CD8-positive, alpha-beta memory T cell (primary cell): ENCODE results near the gene ATOH8. TPM values are rescaled to one million over a fixed set of nuclear protein-coding genes. Genes with fewer than 3 reads are reported as not detected.

Source experiments
- CTCF ChIA-PET: fragments of 350-600 bp; sonication (Branson Sonifier 250); formaldehyde crosslinking; loops from one replicate; lab custom pipeline; 2021; ENCODE audit warnings: antibody characterized with exemption; lab: Charles Lee
- POLR2A ChIA-PET: fragments of 350-600 bp; sonication (Branson Sonifier 250); formaldehyde crosslinking; loops from one replicate; lab custom pipeline; 2021; ENCODE audit warnings: antibody characterized with exemption; lab: Charles Lee
- DNase-seq, 5 donors: peaks; one replicate each; pipeline versions ENCODE4 v3.0.0 to v3.0.0-alpha.2; 2020 to 2022; ENCODE audit warnings: mixed read lengths in 1 of 5
- H3K27ac ChIP-seq: one replicate; pipeline ENCODE4 v1.7.0; 2013; ENCODE audit warnings: low read depth, mild to moderate bottlenecking, low read length, moderate library complexity
- H3K27me3 ChIP-seq: 2 replicates; pipeline ENCODE4 v1.7.0; 2013; ENCODE audit warnings: low read length, mild to moderate bottlenecking; ENCODE audit not compliant: insufficient read depth, poor library complexity, severe bottlenecking
- H3K36me3 ChIP-seq: 2 replicates; pipeline ENCODE4 v1.7.0; 2013; ENCODE audit warnings: mild to moderate bottlenecking, low read length, moderate library complexity; ENCODE audit not compliant: insufficient read depth
- H3K4me1 ChIP-seq: 2 replicates; pipeline ENCODE4 v1.7.0; 2013; ENCODE audit warnings: mild to moderate bottlenecking, low read length, moderate library complexity; ENCODE audit not compliant: insufficient read depth
- H3K4me3 ChIP-seq: 2 replicates; pipeline ENCODE4 v1.7.0; 2013; ENCODE audit warnings: mild to moderate bottlenecking, low read length
- H3K9me3 ChIP-seq: 2 replicates; pipeline ENCODE4 v1.7.0; 2013; ENCODE audit warnings: mild to moderate bottlenecking, low read length
- H3K27ac Mint-ChIP-seq, 8 donors: one replicate each; pipeline ENCODE4 v1.8.0; 2020 to 2021; ENCODE audit warnings: mixed read lengths in 8 of 8, mild to moderate bottlenecking in 6 of 8, inconsistent platforms in 3 of 8, moderate library complexity in 3 of 8
- H3K27me3 Mint-ChIP-seq, 2 donors: one replicate each; pipeline ENCODE4 v1.8.0; 2020 to 2021; ENCODE audit warnings: mixed read lengths in 2 of 2, mild to moderate bottlenecking in 1 of 2, moderate library complexity in 1 of 2
- H3K36me3 Mint-ChIP-seq, 3 donors: one replicate each; pipeline ENCODE4 v1.8.0; 2020 to 2021; ENCODE audit warnings: mixed read lengths in 3 of 3, inconsistent platforms in 1 of 3, mild to moderate bottlenecking in 1 of 3
- H3K4me1 Mint-ChIP-seq, 3 donors: one replicate each; pipeline ENCODE4 v1.8.0; 2020 to 2021; ENCODE audit warnings: mixed read lengths in 3 of 3, inconsistent platforms in 1 of 3, mild to moderate bottlenecking in 1 of 3
- H3K4me3 Mint-ChIP-seq, 7 donors: one replicate each; pipeline ENCODE4 v1.8.0; 2020 to 2021; ENCODE audit warnings: mixed read lengths in 7 of 7, mild to moderate bottlenecking in 6 of 7, moderate library complexity in 4 of 7, inconsistent platforms in 2 of 7
- H3K9me3 Mint-ChIP-seq, 5 donors: one replicate each; pipeline ENCODE4 v1.8.0; 2020 to 2022; ENCODE audit warnings: mixed read lengths in 5 of 5, mild to moderate bottlenecking in 3 of 5, moderate library complexity in 2 of 5, inconsistent platforms in 1 of 5
- polyA plus RNA-seq: library from polyadenylated mRNA; unstranded; fragments of 300-500 nt; fragmentation: Illumina TruSeq; gene quantifications from one replicate; pipeline ENCODE4 v1.2.3, GENCODE V29; 2021
- total RNA-seq, 2 experiments: library from RNA; stranded (reverse); gene quantifications; one replicate each; pipeline ENCODE4 v1.2.3, GENCODE V29; 2021

ATOH8 gene
- total and polyA plus RNA-seq, 3 experiments from 2014 or later: not detected

GRCh38 chr2:85728883-85729824, 24.6 kb upstream of the ATOH8 start:
- Histone ChIP-seq H3K27ac (no peak overlapping the region), H3K9me3 (no peaks in the 10 kb centered on the region), H3K27me3 (peaks cover 6% of the 10 kb centered on the region), H3K4me3 (no peak overlapping the region), H3K36me3 (no peaks in the 10 kb centered on the region), H3K4me1 (peaks cover 8% of the 10 kb centered on the region)
- peaks cover 0 to 11% (median 0%) of the 10 kb centered on the region in 3 donors for H3K4me1 Mint-ChIP-seq
- POLR2A ChIA-PET: no interaction called here
- H3K27ac Mint-ChIP-seq: peak overlapping the region in 1 of 8 donors; percentile 56
- peak; percentile 48 to 69 (median 60) for DNase-seq
- H3K36me3 Mint-ChIP-seq: no peaks in the 10 kb centered on the region
- H3K9me3 Mint-ChIP-seq: no peaks in the 10 kb centered on the region
- peaks cover 18 to 19% of the 10 kb centered on the region in 2 donors for H3K27me3 Mint-ChIP-seq
- CTCF ChIA-PET: interaction anchor here (0.6 to 2.4 kb wide), 21 partner anchors 9 to 466 kb away, joined by 3 to 23 read pairs (median 4); partner anchors contain the start of gene IMMT
- H3K4me3 Mint-ChIP-seq: no peak overlapping the region

GRCh38 chr2:85729825-85730510, 23.8 kb upstream of the ATOH8 start:
- H3K4me3 Mint-ChIP-seq: no peak overlapping the region
- H3K9me3 Mint-ChIP-seq: no peaks in the 10 kb centered on the region
- peaks cover 8% of the 10 kb centered on the region for H3K4me1 ChIP-seq
- ChIA-PET CTCF (interaction anchor here (1.1 to 2.4 kb wide), 8 partner anchors 8 to 324 kb away, joined by 3 to 23 read pairs (median 6); no protein-coding TSS in a partner anchor), POLR2A (no interaction called here)
- H3K4me1 Mint-ChIP-seq: peaks cover 0 to 11% (median 0%) of the 10 kb centered on the region in 3 donors
- H3K9me3 ChIP-seq: no peaks in the 10 kb centered on the region
- no peak overlapping the region for H3K4me3 ChIP-seq
- H3K27me3 ChIP-seq: peaks cover 6% of the 10 kb centered on the region
- no peaks in the 10 kb centered on the region for H3K36me3 Mint-ChIP-seq
- no peaks in the 10 kb centered on the region for H3K36me3 ChIP-seq
- DNase-seq: no peak
- peak overlapping the region in 2 of 8 donors; percentile 56 to 74 for H3K27ac Mint-ChIP-seq
- H3K27ac ChIP-seq: no peak overlapping the region
- H3K27me3 Mint-ChIP-seq: peaks cover 18 to 23% of the 10 kb centered on the region in 2 donors

- Histone ChIP-seq H3K36me3 (no peaks in the 10 kb centered on the region), H3K9me3 (no peaks in the 10 kb centered on the region), H3K4me1 (peaks cover 8% of the 10 kb centered on the region), H3K27me3 (peaks cover 6% of the 10 kb centered on the region), H3K4me3 (no peak overlapping the region), H3K27ac (no peak overlapping the region)
- Mint-ChIP-seq H3K27ac (no peak overlapping the region), H3K4me3 (no peak overlapping the region), H3K36me3 (no peaks in the 10 kb centered on the region), H3K4me1 (peaks cover 0 to 11% (median 0%) of the 10 kb centered on the region in 3 donors), H3K27me3 (peaks cover 18 to 26% of the 10 kb centered on the region in 2 donors), H3K9me3 (no peaks in the 10 kb centered on the region)
- CTCF ChIA-PET: no interaction called here
- POLR2A ChIA-PET: no interaction called here
- no peak for DNase-seq
Observed at GRCh38 chr2:85730686-85731230, 23.0 kb upstream of the ATOH8 start.

- Histone ChIP-seq H3K9me3 (no peaks in the 10 kb centered on the region), H3K4me3 (no peak overlapping the region), H3K27me3 (peaks cover 6% of the 10 kb centered on the region), H3K4me1 (peaks cover 8% of the 10 kb centered on the region), H3K27ac (no peak overlapping the region), H3K36me3 (no peaks in the 10 kb centered on the region)
- peaks cover 15 to 30% of the 10 kb centered on the region in 2 donors for H3K27me3 Mint-ChIP-seq
- no peaks in the 10 kb centered on the region for H3K9me3 Mint-ChIP-seq
- CTCF ChIA-PET: no interaction called here
- H3K27ac Mint-ChIP-seq: no peak overlapping the region
- DNase-seq: no peak
- H3K4me1 Mint-ChIP-seq: peaks cover 0 to 11% (median 0%) of the 10 kb centered on the region in 3 donors
- POLR2A ChIA-PET: no interaction called here
- H3K4me3 Mint-ChIP-seq: no peak overlapping the region
- H3K36me3 Mint-ChIP-seq: no peaks in the 10 kb centered on the region
Observed at GRCh38 chr2:85731606-85732005, 22.2 kb upstream of the ATOH8 start.

GRCh38 chr2:85732467-85733120, 21.2 kb upstream of the ATOH8 start:
- ChIA-PET POLR2A (no interaction called here), CTCF (no interaction called here)
- Mint-ChIP-seq H3K4me1 (peaks cover 0 to 11% (median 0%) of the 10 kb centered on the region in 3 donors), H3K27ac (no peak overlapping the region), H3K36me3 (no peaks in the 10 kb centered on the region), H3K4me3 (no peak overlapping the region), H3K27me3 (peaks cover 17 to 36% of the 10 kb centered on the region in 2 donors), H3K9me3 (no peaks in the 10 kb centered on the region)
- no peak for DNase-seq
- Histone ChIP-seq H3K27me3 (peaks cover 6% of the 10 kb centered on the region), H3K27ac (no peak overlapping the region), H3K4me1 (peaks cover 8% of the 10 kb centered on the region), H3K36me3 (no peaks in the 10 kb centered on the region), H3K9me3 (no peaks in the 10 kb centered on the region), H3K4me3 (no peak overlapping the region)

- ChIA-PET POLR2A (no interaction called here), CTCF (no interaction called here)
- Mint-ChIP-seq H3K36me3 (no peaks in the 10 kb centered on the region), H3K4me1 (peaks cover 0 to 11% (median 0%) of the 10 kb centered on the region in 3 donors), H3K27ac (no peak overlapping the region), H3K4me3 (no peak overlapping the region), H3K27me3 (peaks cover 16 to 39% of the 10 kb centered on the region in 2 donors), H3K9me3 (no peaks in the 10 kb centered on the region)
- Histone ChIP-seq H3K4me3 (no peak overlapping the region), H3K4me1 (peaks cover 8% of the 10 kb centered on the region), H3K27me3 (peaks cover 6% of the 10 kb centered on the region), H3K9me3 (no peaks in the 10 kb centered on the region), H3K36me3 (no peaks in the 10 kb centered on the region), H3K27ac (no peak overlapping the region)
- DNase-seq: no peak
Observed at GRCh38 chr2:85733121-85733960, 20.4 kb upstream of the ATOH8 start.

GRCh38 chr2:85734015-85734414, 19.8 kb upstream of the ATOH8 start:
- Histone ChIP-seq H3K9me3 (no peaks in the 10 kb centered on the region), H3K27ac (no peak overlapping the region), H3K36me3 (no peaks in the 10 kb centered on the region), H3K4me1 (peaks cover 4% of the 10 kb centered on the region), H3K4me3 (no peak overlapping the region), H3K27me3 (peaks cover 6% of the 10 kb centered on the region)
- DNase-seq: no peak
- Mint-ChIP-seq H3K4me1 (peaks cover 0 to 7% (median 0%) of the 10 kb centered on the region in 3 donors), H3K4me3 (no peak overlapping the region), H3K36me3 (no peaks in the 10 kb centered on the region), H3K27me3 (peaks cover 14 to 38% of the 10 kb centered on the region in 2 donors), H3K9me3 (no peaks in the 10 kb centered on the region), H3K27ac (peak overlapping the region in 1 of 8 donors; percentile 22)
- ChIA-PET CTCF (no interaction called here), POLR2A (no interaction called here)
